ENCODE data around the gene INS. TPM values are rescaled to one million over a fixed set of nuclear protein-coding genes. Genes with fewer than 3 reads are reported as not detected.

The INS gene
- total RNA-seq, 1 experiment from 2014 or later: not detected

GRCh38 chr11:2173150-2173693 is 12.2 kb upstream of the INS start:
- BruUV-seq (replicated peaks): no TSS peak
- peak; percentile 50 for DNase-seq
- H3K36me3 Mint-ChIP-seq (ENCODE audit: insufficient read depth, unreplicated experiment): peaks cover 9% of the 10 kb centered on the region
- H3K27me3 Mint-ChIP-seq (ENCODE audit: unreplicated experiment): peaks cover 30% of the 10 kb centered on the region
- CTCF ChIA-PET: interaction anchor here (1.3 kb wide), 1 partner anchor 22 kb away, joined by 4 read pairs; no protein-coding TSS in a partner anchor
- intact Hi-C loops (cut with micrococcal nuclease; ENCODE audit: unreplicated experiment): no loop called here
- peaks cover 5% of the 10 kb centered on the region for H3K4me1 Mint-ChIP-seq (ENCODE audit: low read depth, unreplicated experiment)
- no peak overlapping the region for H3K27ac Mint-ChIP-seq (ENCODE audit: unreplicated experiment)
- no peak overlapping the region for H3K4me3 Mint-ChIP-seq (ENCODE audit: low read depth, unreplicated experiment)
- H3K9me3 Mint-ChIP-seq (ENCODE audit: low read depth, unreplicated experiment): no peaks in the 10 kb centered on the region
- TF ChIP-seq, protein P1, sequence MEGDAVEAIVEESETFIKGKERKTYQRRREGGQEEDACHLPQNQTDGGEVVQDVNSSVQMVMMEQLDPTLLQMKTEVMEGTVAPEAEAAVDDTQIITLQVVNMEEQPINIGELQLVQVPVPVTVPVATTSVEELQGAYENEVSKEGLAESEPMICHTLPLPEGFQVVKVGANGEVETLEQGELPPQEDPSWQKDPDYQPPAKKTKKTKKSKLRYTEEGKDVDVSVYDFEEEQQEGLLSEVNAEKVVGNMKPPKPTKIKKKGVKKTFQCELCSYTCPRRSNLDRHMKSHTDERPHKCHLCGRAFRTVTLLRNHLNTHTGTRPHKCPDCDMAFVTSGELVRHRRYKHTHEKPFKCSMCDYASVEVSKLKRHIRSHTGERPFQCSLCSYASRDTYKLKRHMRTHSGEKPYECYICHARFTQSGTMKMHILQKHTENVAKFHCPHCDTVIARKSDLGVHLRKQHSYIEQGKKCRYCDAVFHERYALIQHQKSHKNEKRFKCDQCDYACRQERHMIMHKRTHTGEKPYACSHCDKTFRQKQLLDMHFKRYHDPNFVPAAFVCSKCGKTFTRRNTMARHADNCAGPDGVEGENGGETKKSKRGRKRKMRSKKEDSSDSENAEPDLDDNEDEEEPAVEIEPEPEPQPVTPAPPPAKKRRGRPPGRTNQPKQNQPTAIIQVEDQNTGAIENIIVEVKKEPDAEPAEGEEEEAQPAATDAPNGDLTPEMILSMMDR (IDR thresholded peaks at IDR 0.05; ENCODE audit: unreplicated experiment): peak; percentile 25

GRCh38 chr11:2172676-2173075 is 11.7 kb upstream of the INS start:
- no peaks in the 10 kb centered on the region for H3K9me3 Mint-ChIP-seq (ENCODE audit: low read depth, unreplicated experiment)
- no peak overlapping the region for H3K27ac Mint-ChIP-seq (ENCODE audit: unreplicated experiment)
- BruUV-seq (replicated peaks): no TSS peak
- H3K4me3 Mint-ChIP-seq (ENCODE audit: low read depth, unreplicated experiment): no peak overlapping the region
- DNase-seq: no peak
- H3K4me1 Mint-ChIP-seq (ENCODE audit: low read depth, unreplicated experiment): peaks cover 9% of the 10 kb centered on the region
- TF ChIP-seq, protein P1 (IDR thresholded peaks at IDR 0.05; ENCODE audit: unreplicated experiment): no peak
- intact Hi-C loops (cut with micrococcal nuclease; ENCODE audit: unreplicated experiment): no loop called here
- CTCF ChIA-PET: no interaction called here
- peaks cover 11% of the 10 kb centered on the region for H3K36me3 Mint-ChIP-seq (ENCODE audit: insufficient read depth, unreplicated experiment)
- peaks cover 30% of the 10 kb centered on the region for H3K27me3 Mint-ChIP-seq (ENCODE audit: unreplicated experiment)

GRCh38 chr11:2171591-2172003 is 10.6 kb upstream of the INS start, which contains the start of gene TH:
Gene TH (minus strand): TSS chr11:2171815. CDS start chr11:2171786, 29 bp downstream.
- peaks cover 11% of the 10 kb centered on the region for H3K36me3 Mint-ChIP-seq (ENCODE audit: insufficient read depth, unreplicated experiment)
- BruUV-seq (replicated peaks): no TSS peak
- no peaks in the 10 kb centered on the region for H3K9me3 Mint-ChIP-seq (ENCODE audit: low read depth, unreplicated experiment)
- CTCF ChIA-PET: interaction anchor here (1.6 kb wide), 1 partner anchor 15 kb away, joined by 4 read pairs; no protein-coding TSS in a partner anchor
- no peak for DNase-seq
- TF ChIP-seq, protein P1 (IDR thresholded peaks at IDR 0.05; ENCODE audit: unreplicated experiment): no peak
- peaks cover 9% of the 10 kb centered on the region for H3K4me1 Mint-ChIP-seq (ENCODE audit: low read depth, unreplicated experiment)
- H3K27me3 Mint-ChIP-seq (ENCODE audit: unreplicated experiment): peaks cover 30% of the 10 kb centered on the region
- H3K4me3 Mint-ChIP-seq (ENCODE audit: low read depth, unreplicated experiment): no peak within 1 kb of the TSS
- intact Hi-C loops (cut with micrococcal nuclease; ENCODE audit: unreplicated experiment): no loop called here
- H3K27ac Mint-ChIP-seq (ENCODE audit: unreplicated experiment): no peak within 1 kb of the TSS

DNA sequence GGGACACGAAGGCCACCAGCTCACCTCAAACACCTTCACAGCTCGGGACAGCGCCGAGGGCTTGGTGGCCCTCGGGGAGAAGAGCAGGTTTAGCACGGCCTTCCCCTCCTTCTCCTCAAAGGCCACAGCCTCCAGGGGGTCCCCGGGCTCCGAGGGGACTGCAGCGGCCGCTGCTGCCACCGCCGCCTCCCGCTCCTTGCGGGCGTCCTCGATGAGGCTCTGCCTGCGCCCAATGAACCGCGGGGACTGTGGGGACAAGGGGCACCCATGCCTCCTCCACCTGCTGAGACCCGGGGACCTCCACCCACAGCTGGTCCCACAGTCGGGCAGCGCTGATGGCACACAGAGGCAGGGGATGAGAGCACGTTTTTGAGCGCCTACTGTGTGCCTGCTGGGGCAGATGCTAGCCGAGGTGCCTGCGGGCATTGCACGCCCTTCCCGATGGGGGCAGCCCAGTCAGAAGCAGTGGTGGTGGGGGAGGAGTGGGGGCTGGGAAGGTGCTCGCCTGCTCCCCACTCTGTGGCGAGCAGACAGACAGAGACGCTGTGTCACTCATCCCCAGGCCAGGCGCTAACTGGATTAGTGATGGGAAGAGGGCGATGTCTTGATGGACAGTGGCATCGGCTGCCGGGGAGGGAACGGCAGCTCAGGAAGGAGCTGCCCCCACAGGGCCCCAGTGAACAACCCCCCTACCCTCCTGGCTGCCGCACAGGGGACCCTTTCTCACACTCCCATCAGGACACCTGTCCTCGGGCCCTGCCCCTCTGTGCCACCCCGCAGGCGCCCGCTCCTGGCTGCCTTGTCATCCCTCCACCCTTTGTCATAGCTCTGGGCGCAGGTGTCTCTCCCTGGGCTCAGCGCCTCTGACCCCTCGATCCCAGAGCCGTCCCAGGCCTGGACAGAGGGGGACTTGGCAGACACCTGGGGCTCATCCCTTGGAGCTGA is 8.9 kb upstream of the INS start:
- TF ChIP-seq, protein P1 (IDR thresholded peaks at IDR 0.05; ENCODE audit: unreplicated experiment): no peak
- BruUV-seq (replicated peaks): no TSS peak
- H3K9me3 Mint-ChIP-seq (ENCODE audit: low read depth, unreplicated experiment): no peaks in the 10 kb centered on the region
- H3K27me3 Mint-ChIP-seq (ENCODE audit: unreplicated experiment): peaks cover 30% of the 10 kb centered on the region
- no peak overlapping the region for H3K27ac Mint-ChIP-seq (ENCODE audit: unreplicated experiment)
- intact Hi-C loops (cut with micrococcal nuclease; ENCODE audit: unreplicated experiment): no loop called here
- DNase-seq: no peak
- H3K4me1 Mint-ChIP-seq (ENCODE audit: low read depth, unreplicated experiment): peaks cover 9% of the 10 kb centered on the region
- CTCF ChIA-PET: interaction anchor here (0.5 kb wide), 1 partner anchor 464 kb away, joined by 3 read pairs; no protein-coding TSS in a partner anchor
- H3K4me3 Mint-ChIP-seq (ENCODE audit: low read depth, unreplicated experiment): no peak overlapping the region
- peaks cover 11% of the 10 kb centered on the region for H3K36me3 Mint-ChIP-seq (ENCODE audit: insufficient read depth, unreplicated experiment)

Data from Calu3 (cell line).